OCI-M2 (cell line): Measurements from ENCODE around the gene MS4A8.
"Not testable (repeated sequence)": the region's sequence is repeated elsewhere in the genome, so short reads cannot be mapped to it uniquely, and the experiment has no call there.

Experiments used
- DNase-seq: peaks from one replicate; lab custom pipeline; 2025; ENCODE audit not compliant: unreplicated experiment; lab: John Stamatoyannopoulos, UW

The MS4A8 gene

DNA sequence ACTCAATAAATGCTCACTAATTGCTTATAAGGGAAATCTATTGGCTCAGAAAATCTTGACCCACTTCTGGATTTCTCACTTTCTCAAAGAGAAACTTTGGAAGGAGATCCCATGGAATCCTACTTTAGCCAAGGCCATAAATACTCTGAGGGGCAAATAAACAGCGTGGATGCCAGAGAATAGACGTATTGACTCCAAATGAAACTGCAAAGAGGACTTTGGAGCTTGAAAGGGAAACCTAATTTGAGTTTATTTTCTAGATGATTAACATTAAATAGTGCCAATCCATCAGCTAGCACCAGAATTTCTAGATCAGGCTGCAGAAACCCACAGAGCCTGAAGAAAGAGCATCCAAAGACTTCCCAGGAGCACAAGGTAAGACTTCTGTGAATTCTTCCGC is 25.0 kb downstream of the MS4A8 start, which contains the start of gene MS4A18:
MS4A18 (plus strand) TSS at position 301 of the 400 bp plus-strand sequence.
- no peak for DNase-seq

DNA sequence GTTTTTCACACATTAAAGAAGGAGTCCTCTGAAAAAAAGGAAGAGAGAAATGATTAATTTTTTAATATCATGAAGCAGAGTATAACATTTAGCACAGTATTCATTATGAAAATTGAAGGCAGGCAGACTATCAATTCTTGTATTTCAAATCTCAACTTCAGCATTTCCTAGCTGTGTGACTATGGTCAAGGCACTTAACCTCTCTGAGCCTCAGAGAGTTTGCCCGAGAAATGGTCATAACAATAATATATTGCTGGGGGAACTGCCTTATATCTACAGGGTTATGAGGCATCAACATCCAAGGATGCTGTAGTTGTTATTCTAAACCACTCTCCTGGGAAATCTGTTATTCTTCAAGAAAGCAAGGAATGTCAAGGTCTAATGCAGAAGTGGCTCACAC is 26.2 kb downstream of the MS4A8 start:
- DNase-seq, result no peak

GRCh38 chr11:60731586-60731985 is 32.2 kb downstream of the MS4A8 start:
- DNase-seq, result no peak

DNA sequence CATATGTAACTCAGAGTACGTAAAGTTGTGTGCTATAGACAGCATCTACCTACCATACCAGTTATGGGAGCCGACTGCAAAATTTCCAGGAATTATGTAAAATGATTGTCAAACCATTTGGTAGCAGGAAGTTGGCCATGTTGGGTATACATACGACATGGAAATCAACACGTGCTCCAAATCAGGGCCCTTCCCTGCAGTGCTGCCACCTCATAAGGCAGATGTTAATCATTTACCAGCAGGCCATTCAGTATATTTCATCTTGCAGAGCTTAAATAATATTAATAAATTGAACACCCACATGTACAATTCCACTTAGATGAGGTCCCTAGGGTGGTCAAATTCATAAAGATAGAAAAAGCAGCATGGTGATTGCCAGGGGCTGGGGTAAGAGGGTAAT is 34.9 kb downstream of the MS4A8 start:
- no peak for DNase-seq

DNA sequence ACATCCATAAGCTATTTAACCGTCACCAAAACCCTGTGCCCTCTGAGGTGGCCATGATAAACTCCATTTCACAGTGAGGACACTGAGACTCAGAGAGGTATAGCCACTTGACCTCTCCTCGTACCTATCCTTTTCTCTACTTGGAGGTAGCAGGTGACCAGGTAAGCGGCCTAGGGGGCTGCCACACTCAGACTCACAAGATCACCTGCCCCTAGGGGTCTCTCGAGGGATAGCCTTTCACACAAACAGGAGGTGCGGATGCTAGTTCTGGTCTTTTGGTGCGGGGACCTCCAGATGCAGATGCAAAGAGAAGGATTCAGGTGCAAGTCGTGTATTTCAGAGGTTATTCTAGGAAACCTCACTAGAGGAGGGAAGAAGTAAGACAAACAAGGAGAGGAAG is 39.7 kb downstream of the MS4A8 start:
- DNase-seq, result no peak

DNA sequence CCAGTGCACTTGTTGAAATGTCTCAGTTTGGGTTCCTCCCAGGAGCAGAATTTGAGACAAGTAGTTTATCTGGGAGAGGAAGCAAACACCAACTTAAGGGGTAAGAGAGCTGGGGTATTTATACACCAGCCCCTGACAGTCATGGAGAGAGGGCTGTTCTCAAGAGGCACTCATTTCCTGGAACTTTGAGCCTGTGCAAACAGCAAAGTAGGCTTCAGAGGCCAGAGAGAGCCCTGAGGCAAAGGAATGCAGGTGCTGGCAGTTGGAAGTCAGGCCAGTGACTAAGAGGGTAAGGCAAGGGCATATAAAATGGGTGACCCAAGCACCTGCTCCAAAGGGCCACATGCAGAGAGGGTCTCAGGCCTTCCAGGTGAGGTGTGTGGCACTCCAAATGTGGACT is 41.2 kb downstream of the MS4A8 start:
- DNase-seq, result no peak

- DNase-seq, result no peak
Measured at GRCh38 chr11:60741421-60741820, 42.0 kb downstream of the MS4A8 start.

DNA sequence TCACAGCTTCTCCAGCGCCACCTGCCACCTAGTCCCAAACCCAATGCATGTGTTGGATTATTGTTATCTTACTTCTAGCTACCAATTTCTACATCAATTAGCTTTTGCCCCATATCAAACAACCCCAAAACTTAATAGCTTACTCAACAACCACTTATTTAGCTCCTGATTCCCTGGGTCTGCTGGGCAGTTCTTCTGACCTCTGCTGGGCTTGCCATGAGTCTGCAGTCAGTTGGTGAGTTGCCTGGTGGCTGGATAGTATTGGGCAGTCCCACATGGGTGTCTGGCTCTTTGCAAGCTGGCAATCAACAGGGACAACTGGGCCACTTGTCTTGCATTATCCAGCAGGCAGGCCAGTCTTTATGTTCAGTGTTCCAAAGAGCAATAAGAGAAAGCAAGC is 43.6 kb downstream of the MS4A8 start:
- no peak for DNase-seq

DNA sequence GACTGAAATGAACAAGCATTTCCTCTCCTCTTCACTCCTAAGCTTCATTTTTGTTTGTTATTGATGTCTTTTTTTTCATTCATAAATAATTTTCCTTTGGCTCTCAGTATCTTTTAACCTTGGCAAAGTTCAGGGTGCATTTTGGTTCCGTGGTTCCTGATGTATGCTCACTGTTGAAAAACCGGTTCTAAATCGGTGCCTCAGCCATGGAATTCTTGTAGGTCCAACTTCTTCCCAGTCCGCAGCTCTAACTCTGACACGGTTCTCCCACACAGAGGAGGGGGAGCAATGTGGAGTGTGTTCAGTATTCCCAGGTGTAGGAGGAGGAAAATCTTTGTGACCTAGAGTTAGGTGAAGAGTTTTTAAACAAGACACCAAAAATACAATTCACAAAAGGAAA is 44.7 kb downstream of the MS4A8 start:
- DNase-seq, result no peak

DNA sequence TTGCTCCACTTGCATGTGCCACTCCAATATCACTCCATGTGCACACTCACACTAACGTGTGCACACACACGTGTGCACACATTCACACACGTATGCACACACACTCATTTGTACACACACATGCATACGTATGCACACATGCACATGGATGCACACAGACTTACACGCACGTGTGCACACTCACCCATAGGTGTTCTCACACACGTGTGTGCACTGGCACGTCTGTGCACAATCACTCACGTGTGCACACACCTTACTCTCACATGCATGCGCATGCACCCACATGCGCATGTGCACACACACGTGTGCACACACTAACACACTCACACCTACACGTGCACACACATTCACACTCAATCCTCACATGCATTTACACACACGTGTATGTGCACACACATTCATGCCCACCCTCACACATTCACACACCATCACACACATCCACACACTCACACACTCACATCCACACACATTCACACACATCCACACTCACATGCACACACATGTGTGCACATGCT is 48.0 kb downstream of the MS4A8 start:
- DNase-seq, result no peak

DNA sequence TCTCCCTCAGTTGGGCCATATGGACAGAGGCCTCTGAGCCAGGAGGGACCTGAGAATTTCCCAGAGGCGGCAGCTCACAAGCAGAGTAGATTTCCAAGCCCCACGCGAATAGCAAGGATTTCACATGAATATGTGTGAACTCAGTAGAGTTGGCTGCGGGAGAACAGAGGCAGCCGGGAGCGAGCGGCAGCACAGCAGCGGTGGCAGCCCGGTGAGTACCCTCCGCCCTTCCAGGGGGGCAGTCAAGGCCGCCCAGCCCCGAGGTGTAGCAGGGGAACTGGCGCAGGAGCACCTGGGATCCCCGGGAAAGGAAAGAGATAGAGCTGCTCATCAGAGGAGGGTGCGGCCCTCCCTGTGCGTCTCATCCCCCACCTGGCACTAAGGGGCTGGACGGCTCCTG is 48.8 kb downstream of the MS4A8 start:
- DNase-seq, result no peak

GRCh38 chr11:60748821-60749220 is 49.4 kb downstream of the MS4A8 start:
- no peak for DNase-seq

GRCh38 chr11:60750911-60751310 is 51.5 kb downstream of the MS4A8 start:
- DNase-seq, result no peak

GRCh38 chr11:60753309-60753708 is 53.9 kb downstream of the MS4A8 start:
- no peak for DNase-seq

DNA sequence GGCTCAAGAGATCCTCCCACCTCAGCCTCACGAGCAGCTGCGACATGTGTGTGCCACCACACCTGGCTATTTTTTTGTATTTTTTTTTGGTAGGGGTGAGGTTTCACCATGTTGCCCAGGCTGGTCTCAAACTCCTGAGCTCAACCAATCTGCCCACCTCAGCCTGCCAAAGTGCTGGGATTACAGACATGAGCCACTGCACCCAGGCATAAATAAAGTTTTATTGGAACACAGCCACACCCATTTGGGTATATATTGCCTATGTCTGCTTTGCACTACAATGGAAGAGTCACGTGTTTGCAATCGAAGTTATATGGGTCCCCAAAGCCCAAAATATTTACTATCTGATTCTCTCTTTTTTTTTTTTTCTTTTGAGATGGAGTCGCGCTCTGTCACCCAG is 55.5 kb downstream of the MS4A8 start:
- no peak for DNase-seq

- no peak for DNase-seq
Measured at GRCh38 chr11:60756307-60757032, 57.1 kb downstream of the MS4A8 start, which contains the start of gene MS4A15. MS4A15 (plus strand) TSS chr11:60756867; CDS start chr11:60763734, 6,867 bp downstream.

DNA sequence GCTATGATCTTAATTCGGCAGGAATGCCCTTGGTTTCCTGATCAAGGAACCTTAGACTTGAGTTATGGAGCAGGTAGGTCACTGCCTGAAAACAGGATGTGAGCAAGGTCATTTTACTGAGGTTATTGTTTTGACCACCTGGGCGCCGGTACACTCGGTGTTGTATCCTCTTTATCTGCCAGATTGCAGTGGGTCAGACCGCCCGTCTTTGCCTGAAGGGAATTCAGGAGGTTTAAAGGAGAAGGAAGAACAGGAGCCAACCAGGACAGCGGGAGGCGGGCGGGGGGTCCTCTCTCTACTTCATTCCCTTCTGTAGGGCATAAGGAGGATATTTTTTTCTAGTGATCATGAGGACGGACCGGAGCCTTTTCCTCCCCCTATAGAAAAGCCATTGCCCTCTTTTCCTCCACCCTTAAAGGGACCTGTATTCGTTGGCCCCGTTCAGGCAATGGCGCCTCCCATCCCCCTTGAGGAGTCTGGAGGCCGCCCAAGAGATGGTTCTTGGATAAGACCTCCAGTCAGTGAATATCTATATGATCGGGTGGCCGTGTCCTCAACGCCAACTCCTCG is 57.9 kb downstream of the MS4A8 start:
- no peak for DNase-seq

- DNase-seq, result not testable (repeated sequence)
Measured at GRCh38 chr11:60758671-60759070, 59.3 kb downstream of the MS4A8 start.

- DNase-seq, result not testable (repeated sequence)
Measured at GRCh38 chr11:60759438-60760225, 60.2 kb downstream of the MS4A8 start.

DNA sequence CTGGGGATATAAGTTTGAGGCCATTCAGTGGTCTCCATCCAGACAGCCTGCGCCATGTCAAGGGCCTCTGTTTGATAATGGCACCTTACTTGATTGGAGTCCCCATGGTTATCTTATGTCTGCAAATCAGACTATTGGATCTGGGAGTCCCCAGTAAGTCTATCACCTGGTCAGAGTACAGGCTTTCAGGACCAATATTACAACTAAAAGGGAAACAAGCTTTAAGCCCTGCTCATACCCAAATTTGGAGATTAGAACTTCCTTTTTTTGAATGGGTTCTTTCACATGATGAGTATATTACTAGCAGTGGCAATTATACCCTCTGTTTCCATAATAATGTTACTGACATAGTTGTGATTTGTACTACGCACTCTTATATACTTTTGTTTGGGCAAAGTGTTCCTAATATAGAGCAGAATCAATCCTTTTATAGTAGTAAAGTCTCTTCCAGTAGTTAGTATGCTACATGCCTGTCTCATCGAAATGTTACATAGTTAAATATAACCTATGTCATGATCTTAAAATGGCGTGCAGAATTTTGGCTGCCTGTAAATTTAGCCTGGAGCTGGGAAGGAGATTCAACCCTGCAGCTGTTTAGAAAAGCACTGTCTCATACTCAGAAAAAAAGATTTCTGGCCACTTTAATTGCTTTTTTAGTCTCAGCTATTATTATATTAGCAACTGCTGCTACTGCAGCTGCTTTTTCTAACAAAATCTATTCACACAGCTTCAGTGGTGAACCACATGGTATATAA is 62.2 kb downstream of the MS4A8 start:
- DNase-seq, result no peak
